Stomach (tissue), 4 donors: Measurements from ENCODE around the gene EHD2.

ENCODE experiments used
- CTCF ChIP-seq, 7 experiments: fragments of 450-650 bp in 4 of 7; fragments of 200-600 bp in 3 of 7; sonication (generic) in 3 of 7; IDR thresholded peaks; one replicate each; pipeline ENCODE4 v1.5.1; 2016 to 2019; ENCODE audit warnings: antibody characterized with exemption in 7 of 7, control low read depth in 2 of 7, mild to moderate bottlenecking in 1 of 7
- EP300 ChIP-seq: sonication (generic); formaldehyde crosslinking; IDR thresholded peaks from one replicate; pipeline ENCODE4 v1.6.1; 2017; ENCODE audit warnings: antibody characterized with exemption
- POLR2A ChIP-seq, 4 donors: fragments of 450-650 bp; IDR thresholded peaks; one replicate each; pipeline ENCODE4 v1.6.1; 2016; ENCODE audit warnings: antibody characterized with exemption in 4 of 4, control low read depth in 2 of 4, mild to moderate bottlenecking in 1 of 4, moderate library complexity in 1 of 4
- POLR2AphosphoS5 ChIP-seq, 3 donors: sonication (generic); formaldehyde crosslinking; IDR thresholded peaks; one replicate each; pipeline ENCODE4 v1.6.1; 2016; ENCODE audit warnings: antibody characterized with exemption in 3 of 3

DNA sequence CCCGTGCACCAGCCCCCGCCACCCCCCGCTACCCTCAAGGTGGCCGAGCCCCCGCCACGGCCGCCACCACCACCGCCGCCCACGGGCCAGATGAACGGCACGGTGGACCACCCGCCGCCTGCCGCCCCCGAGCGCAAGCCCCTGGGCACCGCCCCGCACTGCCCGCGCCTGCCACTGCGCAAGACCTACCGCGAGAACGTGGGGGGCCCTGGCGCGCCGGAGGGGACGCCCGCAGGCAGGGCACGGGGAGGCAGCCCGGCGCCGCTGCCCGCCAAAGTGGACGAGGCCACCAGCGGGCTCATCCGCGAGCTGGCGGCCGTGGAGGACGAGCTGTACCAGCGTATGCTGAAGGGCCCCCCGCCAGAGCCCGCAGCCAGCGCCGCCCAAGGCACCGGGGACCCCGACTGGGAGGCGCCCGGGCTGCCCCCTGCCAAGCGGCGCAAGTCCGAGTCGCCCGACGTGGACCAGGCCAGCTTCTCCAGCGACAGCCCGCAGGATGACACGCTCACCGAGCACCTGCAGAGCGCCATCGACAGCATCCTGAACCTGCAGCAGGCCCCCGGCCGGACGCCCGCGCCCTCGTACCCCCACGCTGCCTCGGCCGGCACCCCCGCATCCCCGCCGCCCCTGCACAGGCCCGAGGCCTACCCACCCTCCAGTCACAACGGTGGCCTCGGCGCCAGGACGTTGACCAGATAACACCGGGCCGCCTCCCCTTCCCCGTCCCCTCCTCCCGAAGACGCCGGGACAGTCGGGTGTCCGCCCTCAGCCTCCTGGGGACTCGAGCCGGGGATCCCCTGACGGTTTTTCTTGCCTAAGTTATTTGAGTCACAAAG, 11.3 kb upstream of the EHD2 start:
- TF ChIP-seq POLR2A (IDR thresholded peaks at IDR 0.05) (no peak), CTCF (IDR thresholded peaks at IDR 0.05) (no peak), POLR2AphosphoS5 (IDR thresholded peaks at IDR 0.05) (no peak), EP300 (no peak)
